Loucy (cell line): ENCODE data around the gene APOBEC3F.

Experiments
- H2AFZ ChIP-seq: fragments of 200-600 bp; sonication (generic); 2 replicates; pipeline ENCODE4 v1.6.0; 2016; ENCODE audit warnings: antibody characterized with exemption, mild to moderate bottlenecking, low read length, moderate library complexity
- H3F3A ChIP-seq: fragments of 200-600 bp; 2 replicates; pipeline ENCODE4 v1.6.0; 2016; ENCODE audit warnings: antibody characterized with exemption, low read depth, mild to moderate bottlenecking
- H3K27me3 ChIP-seq: fragments of 200-600 bp; sonication (generic); 2 replicates; pipeline ENCODE4 v1.6.1; 2014; ENCODE audit warnings: low read length, mild to moderate bottlenecking; ENCODE audit not compliant: insufficient read depth, poor library complexity, severe bottlenecking
- H3K36me3 ChIP-seq: fragments of 200-600 bp; sonication (generic); 2 replicates; pipeline ENCODE4 v1.6.1; 2016; ENCODE audit warnings: low read length; ENCODE audit not compliant: insufficient read depth
- H3K4me1 ChIP-seq: fragments of 200-600 bp; sonication (generic); 2 replicates; pipeline ENCODE4 v1.5.1; 2014; ENCODE audit warnings: low read length, mild to moderate bottlenecking; ENCODE audit not compliant: insufficient read depth, poor library complexity, severe bottlenecking
- H3K4me2 ChIP-seq: fragments of 200-600 bp; sonication (generic); 2 replicates; pipeline ENCODE4 v1.6.0; 2014; ENCODE audit warnings: antibody characterized with exemption, low read length, low read depth, mild to moderate bottlenecking; ENCODE audit not compliant: poor library complexity, severe bottlenecking
- H3K4me3 ChIP-seq: fragments of 200-600 bp; sonication (generic); 2 replicates; pipeline ENCODE4 v1.5.1; 2014; ENCODE audit warnings: low read length, mild to moderate bottlenecking, mixed read lengths; ENCODE audit not compliant: poor library complexity, severe bottlenecking
- H3K79me2 ChIP-seq: fragments of 200-600 bp; sonication (generic); 2 replicates; pipeline ENCODE4 v1.6.1; 2014; ENCODE audit warnings: low read length; ENCODE audit not compliant: insufficient read depth
- H3K9ac ChIP-seq: fragments of 200-600 bp; sonication (generic); 2 replicates; pipeline ENCODE4 v1.6.0; 2014; ENCODE audit warnings: mild to moderate bottlenecking, low read depth, low read length, moderate library complexity; ENCODE audit not compliant: poor library complexity, severe bottlenecking
- H3K9me2 ChIP-seq: fragments of 200-600 bp; sonication (generic); replicated peaks from 2 replicates; pipeline ENCODE4 v1.6.1; 2016; ENCODE audit warnings: low read depth, low read length, mixed read lengths
- H3K9me3 ChIP-seq: fragments of 200-600 bp; sonication (generic); 2 replicates; pipeline ENCODE4 v1.6.1; 2014; ENCODE audit warnings: mild to moderate bottlenecking, antibody characterized with exemption, low read length, low read depth; ENCODE audit not compliant: insufficient read depth
- H4K20me1 ChIP-seq: fragments of 200-600 bp; sonication (generic); 2 replicates; pipeline ENCODE4 v1.6.0; 2014; ENCODE audit warnings: antibody characterized with exemption, low read length, mild to moderate bottlenecking; ENCODE audit not compliant: insufficient read depth, poor library complexity, severe bottlenecking
- EZH2phosphoT487 ChIP-seq: fragments of 200-600 bp; IDR thresholded peaks from 2 replicates; pipeline ENCODE4 v1.6.1; 2018; ENCODE audit warnings: antibody characterized with exemption, mild to moderate bottlenecking, moderate library complexity, borderline replicate concordance
- TF ChIP-seq, protein P1 (sequence below): fragments of 200-600 bp; sonication (generic); conservative IDR thresholded peaks from 2 replicates; pipeline ENCODE4 v1.5.1; 2014; ENCODE audit warnings: mild to moderate bottlenecking, antibody characterized with exemption, low read length

APOBEC3F gene

DNA sequence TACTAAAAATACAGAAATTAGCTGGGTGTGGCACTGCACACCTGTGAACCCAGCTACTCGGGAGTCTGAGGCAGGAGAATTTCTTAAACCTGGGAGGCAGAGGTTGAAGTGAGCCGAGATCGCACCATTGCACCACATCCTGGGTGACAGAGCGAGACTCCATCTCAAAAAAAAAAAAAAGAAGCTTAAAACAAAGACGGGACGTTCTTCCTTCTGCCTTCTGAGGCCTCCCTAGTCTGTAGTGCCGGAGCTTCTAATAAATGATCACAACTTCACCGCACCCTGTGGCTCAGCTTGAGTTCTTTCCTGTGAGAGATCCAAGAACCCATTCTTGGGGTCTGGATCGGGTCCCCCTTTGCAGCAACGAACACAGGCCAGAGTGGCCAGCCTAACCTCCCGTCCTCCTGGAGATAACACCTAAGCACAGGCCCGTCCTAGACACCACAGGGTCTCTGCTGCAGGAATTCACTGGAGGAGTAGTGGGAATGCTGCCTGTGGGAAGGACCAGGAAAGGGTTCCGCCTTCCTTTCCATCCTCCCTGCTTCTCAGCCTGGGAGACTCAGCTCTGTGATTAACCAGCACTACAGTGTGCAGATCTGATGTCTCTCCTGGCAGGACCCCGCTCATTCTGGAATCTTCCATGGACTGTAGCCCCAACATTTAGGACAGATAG lies 54.2 kb downstream of the APOBEC3F start:
- Histone ChIP-seq H2AFZ (no peak overlapping the region), H3K9ac (no peak overlapping the region), H3K36me3 (no peaks in the 10 kb centered on the region), H3K9me2 (no peaks in the 10 kb centered on the region), H3K4me2 (no peak overlapping the region), H3K4me3 (no peak overlapping the region), H3K27me3 (no peaks in the 10 kb centered on the region), H4K20me1 (no peaks in the 10 kb centered on the region), H3K79me2 (peaks cover 6% of the 10 kb centered on the region; the same call in 1 of the 2 replicates), H3F3A (peaks cover 7% of the 10 kb centered on the region; the same call in 1 of the 2 replicates), H3K9me3 (no peaks in the 10 kb centered on the region), H3K4me1 (peaks cover 71% of the 10 kb centered on the region)
- TF ChIP-seq EZH2phosphoT487: no peak
- TF ChIP-seq, protein P1, sequence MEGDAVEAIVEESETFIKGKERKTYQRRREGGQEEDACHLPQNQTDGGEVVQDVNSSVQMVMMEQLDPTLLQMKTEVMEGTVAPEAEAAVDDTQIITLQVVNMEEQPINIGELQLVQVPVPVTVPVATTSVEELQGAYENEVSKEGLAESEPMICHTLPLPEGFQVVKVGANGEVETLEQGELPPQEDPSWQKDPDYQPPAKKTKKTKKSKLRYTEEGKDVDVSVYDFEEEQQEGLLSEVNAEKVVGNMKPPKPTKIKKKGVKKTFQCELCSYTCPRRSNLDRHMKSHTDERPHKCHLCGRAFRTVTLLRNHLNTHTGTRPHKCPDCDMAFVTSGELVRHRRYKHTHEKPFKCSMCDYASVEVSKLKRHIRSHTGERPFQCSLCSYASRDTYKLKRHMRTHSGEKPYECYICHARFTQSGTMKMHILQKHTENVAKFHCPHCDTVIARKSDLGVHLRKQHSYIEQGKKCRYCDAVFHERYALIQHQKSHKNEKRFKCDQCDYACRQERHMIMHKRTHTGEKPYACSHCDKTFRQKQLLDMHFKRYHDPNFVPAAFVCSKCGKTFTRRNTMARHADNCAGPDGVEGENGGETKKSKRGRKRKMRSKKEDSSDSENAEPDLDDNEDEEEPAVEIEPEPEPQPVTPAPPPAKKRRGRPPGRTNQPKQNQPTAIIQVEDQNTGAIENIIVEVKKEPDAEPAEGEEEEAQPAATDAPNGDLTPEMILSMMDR: no peak

DNA sequence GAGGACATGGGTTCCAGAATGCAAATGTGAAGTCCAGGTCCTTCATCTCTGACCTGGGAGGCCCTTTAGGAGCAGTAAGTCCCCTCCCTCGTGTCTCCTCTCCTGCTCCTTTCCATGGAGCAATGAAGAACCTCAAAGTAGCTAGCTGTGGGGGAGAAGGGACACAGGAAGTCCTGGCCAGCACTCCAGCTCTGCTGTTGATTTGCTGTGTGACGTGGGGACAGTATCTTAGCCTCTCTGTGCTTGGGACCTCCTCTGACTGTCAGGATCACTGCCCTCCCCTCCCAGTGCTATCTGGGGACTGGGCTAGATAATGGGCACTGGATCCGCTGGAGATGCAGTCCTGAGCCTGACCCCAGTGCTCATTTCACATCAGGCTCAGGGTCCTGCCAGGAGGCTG lies 55.3 kb downstream of the APOBEC3F start:
- Histone ChIP-seq H3K4me2 (peak overlapping the region; percentile 88), H3K9me2 (no peaks in the 10 kb centered on the region), H3K9ac (peak overlapping the region; percentile 42), H3F3A (0 out of 2 replicates have a peak, but pooled peaks cover 5% of the 10 kb centered on the region), H3K79me2 (peaks cover 6% of the 10 kb centered on the region; the same call in 1 of the 2 replicates), H3K27me3 (no peaks in the 10 kb centered on the region), H4K20me1 (no peaks in the 10 kb centered on the region), H3K4me3 (no peak overlapping the region), H3K9me3 (no peaks in the 10 kb centered on the region), H3K4me1 (peaks cover 65% of the 10 kb centered on the region), H2AFZ (no peak overlapping the region), H3K36me3 (no peaks in the 10 kb centered on the region)
- TF ChIP-seq, protein P1: no peak
- no peak for TF ChIP-seq EZH2phosphoT487

DNA sequence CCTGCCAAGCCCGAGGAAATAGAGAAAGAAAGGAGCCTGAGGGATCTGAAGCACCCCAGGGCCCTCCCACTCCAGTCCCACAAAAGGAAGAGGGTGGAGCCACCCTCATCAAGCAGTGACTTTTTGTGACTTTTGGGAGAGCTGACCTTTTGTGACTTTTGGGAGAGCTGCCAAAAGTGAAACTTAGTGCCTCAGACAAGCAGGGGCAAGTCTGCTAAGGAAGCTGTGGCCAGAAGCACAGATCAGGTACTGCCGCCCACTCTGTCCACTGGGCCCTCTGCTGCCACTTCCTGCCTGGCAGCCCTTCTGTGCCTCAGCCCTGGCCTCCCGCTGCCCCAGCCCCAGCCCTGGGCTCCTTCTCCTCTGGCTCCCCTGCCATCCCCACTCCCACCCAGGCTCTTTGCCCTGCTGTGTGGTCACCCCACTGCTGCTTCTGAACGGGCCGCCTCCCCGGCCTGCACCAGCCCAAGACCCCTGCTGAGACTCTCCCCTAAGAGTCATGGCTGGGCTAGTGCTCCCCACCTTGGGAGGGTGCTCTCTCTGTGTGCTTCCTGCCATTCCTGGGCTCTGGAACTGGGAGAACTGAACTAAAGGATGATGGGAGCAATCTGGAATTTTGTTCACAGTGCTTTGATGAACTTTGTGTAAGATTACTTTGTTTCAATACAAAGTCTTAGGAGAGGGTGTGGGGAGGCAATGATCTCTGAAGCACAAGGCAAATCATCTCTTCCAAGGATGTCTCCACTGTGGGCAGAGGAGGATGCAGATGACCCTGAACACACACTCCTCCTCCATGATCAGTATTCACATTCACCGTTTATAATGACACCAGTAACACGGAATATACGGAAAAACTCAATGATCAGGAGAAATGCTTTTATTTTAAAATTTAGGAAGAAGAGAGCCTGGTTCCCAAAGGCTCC lies 56.7 kb downstream of the APOBEC3F start, which contains the start of gene APOBEC3H:
APOBEC3H (plus strand) TSS at position 147 of the 923 bp plus-strand sequence. CDS start 3,035 bp downstream, outside the sequence.
- Histone ChIP-seq H3K79me2 (no peaks in the 10 kb centered on the region), H3K9ac (peak within 1 kb of the TSS; percentile 96), H3K9me3 (no peaks in the 10 kb centered on the region), H3K27me3 (no peaks in the 10 kb centered on the region), H3K4me3 (peak within 1 kb of the TSS; percentile 69), H4K20me1 (no peaks in the 10 kb centered on the region), H3K4me1 (peaks cover 54% of the 10 kb centered on the region), H2AFZ (no peak within 1 kb of the TSS), H3K4me2 (peak within 1 kb of the TSS; percentile 88), H3F3A (0 out of 2 replicates have a peak, but pooled peaks cover 5% of the 10 kb centered on the region), H3K9me2 (no peaks in the 10 kb centered on the region), H3K36me3 (no peaks in the 10 kb centered on the region)
- TF ChIP-seq, protein P1: no peak
- no peak for TF ChIP-seq EZH2phosphoT487
